Upper lobe of left lung (tissue), 4 donors: ENCODE results near the gene DNMT3A.

Experiments used
- EP300 ChIP-seq, 4 donors: sonication (generic); formaldehyde crosslinking; IDR thresholded peaks; one replicate each; pipeline ENCODE4 v1.5.1; 2017; ENCODE audit warnings: antibody characterized with exemption in 4 of 4, control low read depth in 2 of 4
- POLR2A ChIP-seq, 4 donors: fragments of 450-650 bp; IDR thresholded peaks; one replicate each; pipeline ENCODE4 v1.5.1; 2016 to 2017; ENCODE audit warnings: antibody characterized with exemption in 4 of 4, mild to moderate bottlenecking in 2 of 4
- POLR2AphosphoS5 ChIP-seq, 2 donors: sonication (generic); formaldehyde crosslinking; IDR thresholded peaks; one replicate each; pipeline ENCODE4 v1.5.1; 2017; ENCODE audit warnings: antibody characterized with exemption in 2 of 2
- TF ChIP-seq, protein P1 (sequence below), 6 experiments: fragments of 450-650 bp in 4 of 6; fragments of 200-600 bp in 2 of 6; sonication (generic) in 2 of 6; IDR thresholded peaks; one replicate each; pipeline ENCODE4 v1.5.1; 2016 to 2019; ENCODE audit warnings: antibody characterized with exemption in 6 of 6

DNA sequence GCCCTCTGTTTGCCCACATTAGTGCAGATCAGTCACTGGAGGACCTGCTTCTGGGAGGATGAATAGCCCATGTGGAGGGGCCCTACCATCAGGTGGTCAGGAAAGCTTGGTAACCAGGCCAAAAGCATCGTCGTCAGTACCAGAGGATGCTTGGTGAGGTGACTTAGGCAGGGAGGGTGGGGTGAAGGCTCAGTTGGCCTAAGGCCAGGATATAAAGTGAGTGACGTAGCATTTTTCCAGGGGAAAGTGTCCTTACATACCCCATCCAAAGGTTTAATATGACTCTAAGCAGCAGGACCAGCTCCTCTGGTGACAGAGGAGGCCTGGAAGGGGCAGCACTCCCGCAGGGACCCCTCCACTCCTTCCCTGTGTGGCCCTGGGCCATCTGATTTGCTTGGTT lies 27.7 kb upstream of the DNMT3A start:
- TF ChIP-seq, protein P1, sequence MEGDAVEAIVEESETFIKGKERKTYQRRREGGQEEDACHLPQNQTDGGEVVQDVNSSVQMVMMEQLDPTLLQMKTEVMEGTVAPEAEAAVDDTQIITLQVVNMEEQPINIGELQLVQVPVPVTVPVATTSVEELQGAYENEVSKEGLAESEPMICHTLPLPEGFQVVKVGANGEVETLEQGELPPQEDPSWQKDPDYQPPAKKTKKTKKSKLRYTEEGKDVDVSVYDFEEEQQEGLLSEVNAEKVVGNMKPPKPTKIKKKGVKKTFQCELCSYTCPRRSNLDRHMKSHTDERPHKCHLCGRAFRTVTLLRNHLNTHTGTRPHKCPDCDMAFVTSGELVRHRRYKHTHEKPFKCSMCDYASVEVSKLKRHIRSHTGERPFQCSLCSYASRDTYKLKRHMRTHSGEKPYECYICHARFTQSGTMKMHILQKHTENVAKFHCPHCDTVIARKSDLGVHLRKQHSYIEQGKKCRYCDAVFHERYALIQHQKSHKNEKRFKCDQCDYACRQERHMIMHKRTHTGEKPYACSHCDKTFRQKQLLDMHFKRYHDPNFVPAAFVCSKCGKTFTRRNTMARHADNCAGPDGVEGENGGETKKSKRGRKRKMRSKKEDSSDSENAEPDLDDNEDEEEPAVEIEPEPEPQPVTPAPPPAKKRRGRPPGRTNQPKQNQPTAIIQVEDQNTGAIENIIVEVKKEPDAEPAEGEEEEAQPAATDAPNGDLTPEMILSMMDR (IDR thresholded peaks at IDR 0.05), result no peak
- TF ChIP-seq POLR2A (IDR thresholded peaks at IDR 0.05) (no peak), EP300 (IDR thresholded peaks at IDR 0.05) (no peak), POLR2AphosphoS5 (IDR thresholded peaks at IDR 0.05) (no peak)
